K562 treated with DMSO at 1 percent for 24 hours (cell line): ENCODE results near the gene WDR90. TPM values are rescaled to one million over a fixed set of nuclear protein-coding genes. Genes with fewer than 3 reads are reported as not detected.

Source experiments
- total RNA-seq: library from RNA; unstranded; fragments of 300-600 nt; gene quantifications from 2 replicates; pipeline ENCODE4 v1.2.3, GENCODE V29; 2022; ENCODE audit warnings: low read depth; ENCODE audit not compliant: insufficient read depth

WDR90 gene
- total RNA-seq, result 2.6 and 4.1 TPM in 2 replicates

DNA sequence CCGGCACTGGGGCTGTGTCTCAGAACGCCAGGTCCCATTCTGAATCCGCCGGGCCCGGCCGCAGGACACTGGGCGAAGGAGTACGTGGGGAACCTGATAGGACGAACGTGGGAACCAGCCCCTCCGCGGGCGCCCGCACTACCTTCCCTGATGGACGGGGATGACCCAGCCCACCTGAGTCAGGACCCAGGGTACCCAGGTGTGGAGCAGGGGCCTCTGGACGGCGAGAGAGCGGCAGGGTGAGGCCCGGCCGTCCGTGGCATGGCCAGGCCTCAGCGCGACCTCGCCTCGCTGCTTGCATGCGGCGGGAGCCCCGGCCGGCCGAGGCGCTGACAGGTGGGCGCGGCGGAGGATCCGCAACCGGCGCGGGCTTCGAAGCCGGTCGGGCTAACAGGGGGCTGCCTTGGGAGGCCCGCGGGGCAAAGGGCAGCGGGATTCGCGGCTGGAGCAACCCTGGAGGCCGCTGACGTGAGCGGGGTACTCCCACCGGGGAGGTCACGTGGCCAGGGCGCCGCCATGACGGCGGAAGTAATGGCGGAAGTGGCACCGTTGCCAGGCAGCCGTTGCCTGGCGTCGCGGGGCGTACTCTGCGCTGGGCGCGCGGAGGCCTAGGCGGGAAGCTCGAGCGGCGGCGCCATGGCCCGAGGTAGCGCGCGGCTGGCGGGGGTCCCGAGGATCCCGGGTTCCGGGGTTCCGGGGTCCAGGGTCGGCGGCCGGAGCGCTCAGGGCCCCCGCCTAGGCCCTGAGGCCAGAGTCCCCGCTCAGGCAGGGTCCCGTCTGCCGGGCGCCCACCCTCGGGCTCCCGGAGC, at the start of gene WDR90:
WDR90 (plus strand) TSS at position 585 of the 809 bp plus-strand sequence; CDS start at position 637, 52 bp downstream.

DNA sequence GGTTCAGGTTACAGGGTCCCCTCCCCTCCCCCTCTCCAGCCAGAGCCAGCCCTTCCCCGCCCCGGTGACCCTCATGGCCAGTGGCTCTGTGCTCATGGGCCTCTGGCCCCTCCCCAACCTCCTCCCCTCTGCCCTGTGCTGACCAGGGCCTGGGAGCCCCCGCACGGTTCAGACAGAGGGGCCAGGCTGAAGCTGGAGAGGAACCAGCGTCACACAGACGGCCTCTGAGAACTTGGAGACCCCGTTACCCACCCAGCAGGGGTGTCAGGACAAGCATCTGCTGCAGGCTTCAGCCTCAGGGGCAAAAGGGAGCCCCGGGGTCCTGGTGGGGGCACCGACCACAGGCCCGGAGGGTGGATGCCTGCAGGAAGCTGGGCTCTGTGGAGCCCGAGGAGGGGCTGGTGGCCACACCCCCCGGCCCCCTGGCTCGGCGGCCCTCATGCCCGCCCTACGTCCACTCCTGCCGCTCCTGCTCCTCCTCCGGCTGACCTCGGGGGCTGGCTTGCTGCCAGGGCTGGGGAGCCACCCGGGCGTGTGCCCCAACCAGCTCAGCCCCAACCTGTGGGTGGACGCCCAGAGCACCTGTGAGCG, 18.3 kb upstream of the WDR90 start, which contains the start of gene WFIKKN1:
WFIKKN1 (plus strand) TSS at position 171 of the 591 bp plus-strand sequence; CDS start at position 440, 269 bp downstream.

DNA sequence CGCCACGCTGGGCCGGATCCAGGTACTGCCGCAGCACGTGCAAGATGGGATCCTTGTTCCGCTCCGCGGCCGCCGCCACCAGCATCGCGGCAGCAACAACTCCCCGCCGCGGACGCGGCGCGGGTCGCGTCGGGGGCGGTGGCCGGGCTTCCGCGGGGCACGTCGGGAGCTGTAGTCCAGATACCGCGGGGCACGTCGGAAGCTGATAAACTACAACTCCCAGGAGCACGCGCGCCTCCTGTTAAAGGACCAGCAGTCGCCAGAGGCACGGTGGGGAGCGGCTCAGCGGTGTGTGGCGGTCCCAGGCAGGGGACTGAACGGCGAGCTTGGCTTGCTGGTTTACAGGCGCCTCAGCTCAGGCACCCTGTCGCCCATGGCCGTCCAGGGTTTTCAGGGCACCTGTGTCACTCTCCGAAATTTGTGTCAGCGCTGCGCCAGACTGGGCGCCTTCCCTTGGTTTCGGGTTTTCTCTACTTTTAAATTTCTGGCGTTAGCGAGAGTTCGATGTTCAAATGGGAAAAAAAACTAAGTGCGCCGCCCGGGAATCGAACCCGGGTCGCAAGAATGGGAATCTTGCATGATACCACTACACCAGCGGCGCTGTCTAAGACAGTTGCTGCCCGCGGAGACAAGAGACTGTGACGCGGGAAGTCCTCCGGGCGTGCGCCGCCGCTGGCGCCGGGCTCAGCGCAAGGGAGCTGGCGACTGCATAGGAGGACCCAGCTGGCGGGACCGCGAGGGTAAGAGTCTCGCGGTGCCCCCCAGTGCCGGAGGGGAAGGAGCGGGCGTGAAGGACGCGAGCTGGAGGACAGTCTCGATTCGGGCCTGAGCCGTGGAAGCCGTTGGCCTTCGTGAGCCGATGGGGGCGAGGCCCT, 12.7 kb upstream of the WDR90 start, which contains the start of gene METTL26:
METTL26 (minus strand) TSS at position 100 of the 875 bp plus-strand sequence; CDS start at position 85, 15 bp downstream.

DNA sequence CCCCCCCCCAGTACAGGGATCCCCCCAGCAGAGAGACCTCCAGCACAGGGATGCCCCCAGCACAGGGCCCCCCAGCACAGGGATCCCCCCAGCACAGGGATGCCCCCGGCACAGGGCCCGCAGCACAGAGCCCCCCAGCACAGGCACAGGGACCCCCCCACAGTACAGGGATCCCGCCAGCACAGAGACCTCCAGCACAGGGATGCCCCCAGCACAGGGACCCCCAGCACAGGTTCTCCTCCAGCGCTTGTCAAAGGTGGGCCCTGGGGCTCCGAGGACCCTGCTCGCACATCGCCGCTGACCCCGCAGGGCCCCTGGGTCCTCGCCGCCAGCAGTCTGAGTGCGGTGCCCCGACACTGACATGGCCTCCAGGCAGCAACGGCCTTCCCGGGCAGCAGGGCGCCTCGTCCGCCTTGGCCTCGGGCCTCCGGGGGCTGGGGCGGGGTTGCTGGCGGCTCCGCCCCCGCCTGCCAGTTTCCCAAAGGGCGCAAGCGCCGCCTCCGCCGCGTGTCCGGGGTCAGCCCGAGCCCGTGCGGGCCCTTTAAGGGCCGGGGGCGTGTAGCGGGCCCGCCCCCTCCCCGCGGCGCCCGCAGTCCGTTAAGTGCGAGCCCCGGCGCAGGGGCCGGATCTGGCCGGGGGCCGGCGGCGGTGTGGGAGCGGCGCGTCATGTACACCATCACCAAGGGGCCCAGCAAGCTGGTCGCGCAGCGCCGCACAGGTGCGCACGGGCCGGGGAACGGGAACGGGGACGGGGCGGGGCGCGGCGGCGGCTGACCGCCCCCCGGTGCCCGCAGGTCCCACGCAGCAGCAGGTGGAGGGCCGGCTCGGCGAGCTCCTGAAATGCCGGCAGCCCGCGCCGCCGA, 7.6 kb upstream of the WDR90 start, which contains the start of gene MCRIP2:
MCRIP2 (plus strand) TSS at position 503 of the 863 bp plus-strand sequence; CDS start at position 667, 164 bp downstream.

DNA sequence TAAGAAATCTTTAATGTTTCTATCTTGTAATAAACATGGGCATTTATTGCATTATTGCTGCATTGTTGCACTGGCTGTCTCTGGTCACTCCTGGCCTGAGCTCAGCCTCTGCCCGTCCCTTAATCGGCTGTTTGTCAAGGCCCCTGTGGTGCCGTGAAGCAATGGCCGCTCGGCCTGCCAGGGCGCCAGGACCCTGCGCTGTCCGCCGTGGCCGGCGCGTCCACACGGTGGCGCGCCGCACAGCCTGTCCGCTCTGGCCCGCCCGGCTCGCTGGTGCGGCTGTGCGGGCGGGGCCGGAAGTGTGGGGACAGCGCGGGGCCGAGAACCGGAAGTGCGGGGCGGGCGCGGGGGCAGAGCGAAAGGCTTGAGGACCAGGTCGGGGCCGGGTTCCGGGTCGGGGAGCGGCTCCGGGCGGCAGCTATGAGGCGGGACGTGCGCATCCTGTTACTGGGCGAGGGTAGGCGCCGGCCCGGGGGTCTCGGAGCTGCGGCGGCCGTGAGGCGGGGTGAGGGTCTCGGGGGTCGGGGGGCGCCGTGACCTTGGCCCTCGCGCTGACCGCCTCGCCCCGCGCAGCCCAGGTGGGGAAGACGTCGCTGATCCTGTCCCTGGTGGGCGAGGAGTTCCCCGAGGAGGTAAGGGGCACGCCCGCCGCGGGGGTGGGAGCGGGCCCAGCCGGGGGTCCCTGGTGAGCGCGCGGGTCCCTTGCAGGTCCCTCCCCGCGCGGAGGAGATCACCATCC, 18.8 kb downstream of the WDR90 start, which contains the start of gene RHOT2:
RHOT2 (plus strand) TSS at position 353 of the 739 bp plus-strand sequence; CDS start at position 421, 68 bp downstream.

DNA sequence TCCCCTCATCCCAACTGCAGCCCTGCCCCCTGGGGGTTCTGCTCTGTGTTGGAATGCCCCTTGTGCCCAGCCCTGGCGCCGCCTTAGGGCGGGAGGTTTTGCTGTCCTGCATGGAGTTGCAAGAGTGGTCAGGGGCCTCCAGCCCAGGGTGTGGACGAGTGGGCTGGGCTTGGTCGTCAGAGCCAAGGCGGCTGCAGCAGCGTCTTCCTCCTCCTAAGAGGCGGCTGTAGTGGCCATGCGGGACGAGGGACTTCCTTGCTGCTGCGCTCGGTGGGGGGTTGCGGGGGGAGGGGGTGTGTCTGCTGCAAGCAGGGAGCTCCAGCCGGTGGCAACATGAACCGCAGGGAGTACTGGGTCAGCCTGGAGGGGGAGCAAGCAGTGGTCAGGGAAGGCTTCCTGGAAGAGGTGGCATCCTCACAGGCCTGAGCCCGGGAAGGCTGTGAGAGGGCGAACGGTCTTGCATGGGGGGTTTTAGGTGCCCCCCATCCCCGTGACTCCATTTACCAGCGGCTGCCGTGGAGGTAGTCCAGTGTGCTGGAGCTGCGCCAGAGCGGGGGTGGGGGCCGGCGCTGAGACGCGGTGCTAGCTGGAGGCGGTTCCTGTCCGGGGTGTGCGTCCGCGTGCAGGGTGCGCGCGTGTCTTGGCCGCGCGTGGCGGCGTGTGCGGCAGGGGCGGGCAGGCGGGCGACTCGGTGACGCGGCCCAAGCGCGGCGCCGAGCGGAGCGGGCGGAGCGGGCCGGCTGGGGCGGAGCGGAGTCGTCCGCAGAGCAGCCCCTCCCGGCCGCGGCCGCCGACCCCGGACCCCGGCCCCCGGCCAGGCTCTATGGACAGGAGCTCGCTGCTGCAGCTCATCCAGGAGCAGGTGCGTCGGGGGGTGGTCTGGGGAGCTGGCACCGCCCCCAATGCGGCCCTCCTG, 26.1 kb downstream of the WDR90 start, which contains the start of gene RHBDL1:
RHBDL1 (plus strand) TSS at position 704 of the 916 bp plus-strand sequence; CDS start at position 824, 120 bp downstream.

DNA sequence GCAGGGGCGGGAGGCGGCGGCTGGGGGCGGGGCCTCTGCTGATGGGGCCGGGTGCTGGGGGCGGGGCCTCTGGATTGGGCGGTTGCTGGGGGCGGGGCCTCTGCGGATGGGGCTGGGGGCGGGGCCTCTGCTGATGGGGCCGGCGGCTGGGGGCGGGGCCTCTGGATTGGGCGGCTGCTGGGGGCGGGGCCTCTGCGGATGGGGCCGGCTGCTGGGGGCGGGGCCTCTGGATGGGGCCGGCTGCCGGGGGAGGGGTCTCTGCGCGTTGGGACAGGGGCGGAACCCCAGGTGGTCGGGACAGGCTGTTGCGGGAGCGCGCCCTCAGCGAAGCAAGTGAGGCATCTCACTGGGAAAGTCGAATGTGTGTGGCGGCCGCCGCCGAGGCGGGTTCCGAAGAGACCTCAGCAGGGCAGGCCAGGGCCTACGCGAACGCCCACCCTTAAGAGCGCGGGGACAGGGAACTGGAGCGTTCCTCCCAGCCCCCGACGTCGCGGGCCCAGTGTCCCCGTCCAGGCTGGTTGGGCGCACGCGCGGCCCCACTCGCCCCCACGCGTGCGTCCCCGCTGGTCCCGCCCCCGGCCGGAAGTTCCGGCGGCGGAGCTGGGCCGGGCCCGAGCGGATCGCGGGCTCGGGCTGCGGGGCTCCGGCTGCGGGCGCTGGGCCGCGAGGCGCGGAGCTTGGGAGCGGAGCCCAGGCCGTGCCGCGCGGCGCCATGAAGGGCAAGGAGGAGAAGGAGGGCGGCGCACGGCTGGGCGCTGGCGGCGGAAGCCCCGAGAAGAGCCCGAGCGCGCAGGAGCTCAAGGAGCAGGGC, 30.9 kb downstream of the WDR90 start, which contains the start of gene STUB1:
STUB1 (plus strand) TSS at position 597 of the 811 bp plus-strand sequence; CDS start at position 713, 116 bp downstream.

DNA sequence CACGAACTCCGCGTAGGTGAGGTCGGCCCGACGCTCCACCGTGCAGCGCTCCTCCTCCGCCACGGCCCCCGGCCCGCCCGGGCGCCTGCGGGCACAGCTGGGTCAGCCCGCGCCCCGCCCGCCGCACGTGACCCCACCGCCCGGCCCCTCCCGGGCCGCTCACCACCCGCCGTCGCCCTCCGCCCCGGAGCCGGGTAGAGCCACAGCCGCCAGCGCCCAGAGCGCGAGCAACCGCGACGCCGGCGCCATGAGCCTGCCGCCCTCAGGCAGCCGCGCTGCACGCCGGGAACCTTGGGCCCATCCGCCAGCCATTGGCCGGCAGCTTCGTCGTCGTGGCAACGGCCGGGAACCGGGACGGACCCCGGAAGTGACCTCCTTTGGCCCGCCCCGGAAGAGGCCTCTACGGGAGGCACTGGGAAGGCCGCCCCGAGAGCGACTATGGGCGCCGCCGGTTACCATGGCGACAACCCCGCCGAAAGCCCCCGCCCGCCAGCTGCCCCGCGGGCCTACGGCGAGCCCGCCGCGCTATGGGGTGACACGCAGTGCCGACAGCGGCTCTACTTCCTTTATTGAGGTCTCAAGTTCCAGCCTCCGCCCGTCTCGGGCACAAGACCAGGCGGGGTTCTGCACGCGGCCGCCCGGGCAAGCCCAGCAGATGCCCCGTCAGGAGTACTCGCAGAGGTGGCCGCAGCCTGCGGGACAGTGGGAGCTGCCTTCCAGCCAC, 35.1 kb downstream of the WDR90 start, which contains the start of gene JMJD8:
JMJD8 (minus strand) TSS at position 264 of the 724 bp plus-strand sequence; CDS start at position 249, 15 bp downstream.

DNA sequence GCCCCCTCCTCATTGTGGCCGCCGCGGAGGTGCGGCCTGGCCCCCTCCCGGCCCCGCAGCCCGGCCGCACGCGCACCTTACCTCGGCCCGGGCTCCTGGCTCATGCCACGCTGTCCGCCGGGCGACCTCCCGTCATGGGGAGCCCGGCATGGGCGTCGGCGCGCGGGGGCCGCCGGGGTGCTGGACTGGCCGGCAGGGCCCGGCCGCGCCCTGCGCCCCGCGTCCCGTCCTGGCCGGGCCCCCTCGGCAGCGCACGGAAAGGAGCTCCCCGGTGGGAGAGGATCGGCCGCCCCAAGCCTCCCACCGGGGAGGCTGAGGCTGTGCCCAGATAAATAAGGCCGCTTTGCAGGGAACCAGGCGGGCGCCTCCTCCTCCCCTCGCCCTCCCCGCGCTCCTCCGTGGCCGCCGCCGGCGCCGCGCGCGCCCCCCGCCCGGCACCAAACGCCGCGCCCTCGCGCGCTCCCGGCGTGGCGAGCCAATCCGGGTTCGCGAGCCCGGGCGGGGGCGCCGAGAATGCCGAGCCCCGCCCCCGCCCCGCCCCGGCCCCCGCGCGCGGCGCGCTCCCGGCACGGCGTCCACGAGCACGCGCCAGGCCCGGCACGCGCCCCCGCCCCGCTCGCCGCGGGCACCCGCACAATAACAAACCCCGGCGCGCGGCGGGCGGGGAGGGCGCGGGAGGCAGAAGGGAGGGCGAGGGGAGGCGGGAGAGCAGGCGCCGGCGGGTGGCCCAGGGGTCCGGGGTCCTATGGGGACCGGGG, 56.4 kb downstream of the WDR90 start, which contains the start of gene FBXL16:
FBXL16 (minus strand) TSS at position 371 of the 758 bp plus-strand sequence. CDS start 8,396 bp downstream, outside the sequence.

DNA sequence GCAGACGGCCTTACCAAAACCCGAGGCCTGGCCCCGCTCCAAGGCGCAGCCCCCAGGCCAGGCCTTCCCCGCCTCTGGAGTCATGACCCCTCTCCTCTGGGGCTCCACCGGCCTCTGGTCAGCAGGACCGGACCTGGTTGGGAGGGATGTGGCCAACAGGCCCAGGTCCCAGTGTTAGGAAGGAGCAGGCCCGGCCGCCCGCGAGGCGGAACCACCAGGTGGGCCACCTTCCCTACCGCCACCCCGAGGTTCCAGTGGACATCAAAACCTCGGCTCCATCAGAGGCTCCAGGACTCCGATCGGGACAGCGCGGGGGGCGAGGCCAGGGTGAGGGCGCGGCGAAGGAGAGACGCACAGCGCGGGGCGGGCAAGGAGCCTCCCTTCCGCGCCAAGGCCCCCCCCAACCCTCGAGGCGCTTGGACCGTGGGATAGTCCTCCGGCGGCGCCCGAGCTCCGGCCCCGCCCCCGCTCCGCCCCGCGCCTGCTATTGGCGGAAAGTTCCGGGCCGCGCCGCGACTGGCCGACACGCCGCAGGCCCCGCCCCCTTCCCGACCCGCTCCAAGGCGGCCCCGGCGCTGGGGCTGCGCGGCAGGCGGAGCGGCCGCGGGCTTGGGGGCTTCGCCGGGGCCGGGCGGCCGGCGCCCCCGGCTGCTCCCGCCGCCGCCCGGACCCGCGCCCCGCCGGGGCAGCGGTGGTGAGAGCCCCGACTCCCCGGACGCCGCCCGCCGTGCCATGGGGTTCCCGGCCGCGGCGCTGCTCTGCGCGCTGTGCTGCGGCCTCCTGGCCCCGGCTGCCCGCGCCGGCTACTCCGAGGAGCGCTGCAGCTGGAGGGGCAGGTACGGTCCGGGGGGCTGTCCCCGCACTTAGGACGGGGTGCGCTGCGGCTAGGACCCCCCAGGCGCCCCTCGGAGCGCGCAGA, 65.7 kb downstream of the WDR90 start, which contains the start of gene METRN:
METRN (plus strand) TSS at position 561 of the 919 bp plus-strand sequence; CDS start at position 733, 172 bp downstream.

Other genes starting within 250 kb of the WDR90 start
- 56.3 and 58.3 TPM in 2 replicates for gene DECR2, start 247.5 kb upstream of the WDR90 start, total RNA-seq
- 25.0 and 30.8 TPM in 2 replicates for gene RAB11FIP3, start 223.7 kb upstream of the WDR90 start, total RNA-seq
- gene CAPN15, start 121.7 kb upstream of the WDR90 start, total RNA-seq, result 64.7 and 73.6 TPM in 2 replicates
- 0.23 TPM in 1 of 2 replicates, not detected in the other for gene PRR35, start 89.0 kb upstream of the WDR90 start, total RNA-seq
- 12.5 and 14.0 TPM in 2 replicates for gene NHLRC4, start 82.4 kb upstream of the WDR90 start, total RNA-seq
- 55.4 and 66.8 TPM in 2 replicates for gene PIGQ, start 79.4 kb upstream of the WDR90 start, total RNA-seq
- gene RAB40C, start 59.3 kb upstream of the WDR90 start, total RNA-seq, result 42.1 and 47.9 TPM in 2 replicates
- 13.4 and 16.8 TPM in 2 replicates for gene WFIKKN1, start 18.4 kb upstream of the WDR90 start, total RNA-seq
- gene METTL26, start 13.1 kb upstream of the WDR90 start, total RNA-seq, result 134 and 166 TPM in 2 replicates
- gene MCRIP2, start 7.5 kb upstream of the WDR90 start, total RNA-seq, result 93.9 and 111 TPM in 2 replicates
- gene RHOT2, start 18.8 kb downstream of the WDR90 start, total RNA-seq, result 154 and 166 TPM in 2 replicates
- 1.2 and 3.0 TPM in 2 replicates for gene RHBDL1, start 26.3 kb downstream of the WDR90 start, total RNA-seq
- 165 and 192 TPM in 2 replicates for gene STUB1, start 31.0 kb downstream of the WDR90 start, total RNA-seq
- 102 and 106 TPM in 2 replicates for gene JMJD8, start 35.0 kb downstream of the WDR90 start, total RNA-seq
- gene WDR24, start 41.0 kb downstream of the WDR90 start, total RNA-seq, result 33.8 and 37.4 TPM in 2 replicates
- 4.8 and 5.8 TPM in 2 replicates for gene FBXL16, start 56.4 kb downstream of the WDR90 start, total RNA-seq
- 47.3 and 52.0 TPM in 2 replicates for gene METRN, start 65.8 kb downstream of the WDR90 start, total RNA-seq
- 76.2 and 84.9 TPM in 2 replicates for gene ANTKMT, start 71.8 kb downstream of the WDR90 start, total RNA-seq
- gene CCDC78, start 77.1 kb downstream of the WDR90 start, total RNA-seq, result 1.3 and 1.8 TPM in 2 replicates
- 22.0 and 22.6 TPM in 2 replicates for gene HAGHL, start 77.7 kb downstream of the WDR90 start, total RNA-seq
- 40.1 and 45.9 TPM in 2 replicates for gene CIAO3, start 91.6 kb downstream of the WDR90 start, total RNA-seq
- gene MSLN, start 111.4 kb downstream of the WDR90 start, total RNA-seq, result not detected in 2 replicates
- 64.3 and 67.5 TPM in 2 replicates for gene RPUSD1, start 139.0 kb downstream of the WDR90 start, total RNA-seq
- 46.3 and 54.9 TPM in 2 replicates for gene CHTF18, start 139.3 kb downstream of the WDR90 start, total RNA-seq
- gene GNG13, start 151.4 kb downstream of the WDR90 start, total RNA-seq, result not detected in 2 replicates